ENCODE results near the gene KRT83.

KRT83 gene

GRCh38 chr12:52320784-52321400 lies at the start of gene KRT83:
Gene KRT83, minus strand, starts transcription at chr12:52321398. Its CDS starts 63 bp downstream, at chr12:52321335.
- no peak for DNase-seq (ENCODE audit: low spot score)

DNA sequence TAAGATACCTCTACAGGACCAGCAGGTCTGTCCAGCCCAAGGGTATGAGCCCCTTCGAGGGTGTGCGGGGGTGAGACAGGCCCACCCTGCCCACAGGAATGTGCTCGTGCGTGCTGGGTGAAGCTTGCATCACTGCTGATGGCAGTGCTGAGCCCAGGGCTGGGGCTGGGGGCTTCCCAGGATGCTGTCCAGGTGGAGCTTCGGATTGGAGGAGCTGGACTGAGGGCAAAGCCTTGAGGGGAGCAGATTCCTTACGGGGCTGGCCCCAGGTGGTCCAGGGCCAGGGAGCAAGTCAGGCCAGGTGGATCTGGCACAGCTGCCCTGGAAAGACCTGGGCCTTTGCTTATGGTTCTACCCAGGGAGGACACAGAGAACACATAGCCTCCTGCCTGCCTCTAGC lies 48.6 kb upstream of the KRT83 start:
- DNase-seq (ENCODE audit: low spot score): no peak

- DNase-seq (ENCODE audit: low spot score): no peak
These were observed 48.0 kb upstream of the KRT83 start for GRCh38 chr12:52369211-52369610.

- no peak for DNase-seq (ENCODE audit: low spot score)
These were observed 47.3 kb upstream of the KRT83 start for GRCh38 chr12:52368508-52368907.

- no peak for DNase-seq (ENCODE audit: low spot score)
These were observed 46.7 kb upstream of the KRT83 start for GRCh38 chr12:52367876-52368275.

GRCh38 chr12:52366738-52367485 lies 45.7 kb upstream of the KRT83 start, which contains the start of gene KRT85:
Gene KRT85, minus strand, starts transcription at chr12:52367481. Its CDS starts 76 bp downstream, at chr12:52367405.
- no peak for DNase-seq (ENCODE audit: low spot score)

DNA sequence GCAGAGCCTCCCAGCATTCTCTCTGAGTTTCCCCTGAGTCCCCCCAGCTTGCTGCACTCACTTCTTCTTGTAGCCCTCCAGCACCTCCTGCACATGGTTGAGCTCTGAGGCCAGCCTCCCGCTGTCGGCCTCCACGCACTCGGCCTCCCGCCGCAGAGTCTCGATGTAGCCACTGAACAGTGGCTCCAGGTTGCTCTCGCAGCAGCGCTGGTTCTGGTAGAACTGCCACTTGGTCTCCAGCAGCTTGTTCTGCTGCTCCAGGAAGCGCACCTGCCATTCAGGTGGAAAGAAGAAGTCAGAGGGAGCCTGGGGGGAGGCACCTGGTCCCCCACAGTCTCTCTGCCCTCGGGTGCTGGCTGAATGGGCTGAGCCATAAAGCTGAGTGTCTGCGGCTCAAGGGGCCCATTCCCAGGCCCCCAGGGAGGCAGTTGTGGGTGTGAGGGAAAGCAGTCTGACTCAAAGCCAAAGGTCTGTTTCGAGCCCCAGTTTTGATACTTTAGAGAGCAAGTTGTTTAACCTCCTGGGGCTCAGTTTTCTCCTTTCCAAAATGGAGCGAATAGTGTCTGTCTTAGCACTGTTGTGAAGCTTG lies 43.8 kb upstream of the KRT83 start:
- DNase-seq (ENCODE audit: low spot score): no peak

DNA sequence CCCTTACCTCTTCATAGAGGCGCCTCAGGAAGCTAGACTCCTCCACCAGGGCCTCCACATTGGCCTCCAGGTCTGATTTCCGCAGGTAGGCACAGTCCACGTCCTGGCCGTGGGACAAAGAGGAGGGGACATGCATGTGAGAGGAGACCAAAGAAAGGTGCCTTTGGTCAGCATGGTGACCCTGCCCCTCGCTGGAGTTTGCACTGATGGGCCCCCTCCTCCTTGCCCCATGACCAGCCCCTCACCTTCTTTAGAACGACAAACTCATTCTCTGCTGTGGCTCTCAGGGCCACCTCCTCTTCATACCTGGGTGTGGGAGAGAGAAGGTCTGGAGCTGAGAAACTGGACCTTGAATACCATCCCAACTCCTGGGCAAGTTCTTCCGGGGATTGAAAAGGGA lies 42.9 kb upstream of the KRT83 start:
- DNase-seq (ENCODE audit: low spot score): no peak

GRCh38 chr12:52363111-52363679 lies 42.0 kb upstream of the KRT83 start:
- DNase-seq (ENCODE audit: low spot score): no peak

DNA sequence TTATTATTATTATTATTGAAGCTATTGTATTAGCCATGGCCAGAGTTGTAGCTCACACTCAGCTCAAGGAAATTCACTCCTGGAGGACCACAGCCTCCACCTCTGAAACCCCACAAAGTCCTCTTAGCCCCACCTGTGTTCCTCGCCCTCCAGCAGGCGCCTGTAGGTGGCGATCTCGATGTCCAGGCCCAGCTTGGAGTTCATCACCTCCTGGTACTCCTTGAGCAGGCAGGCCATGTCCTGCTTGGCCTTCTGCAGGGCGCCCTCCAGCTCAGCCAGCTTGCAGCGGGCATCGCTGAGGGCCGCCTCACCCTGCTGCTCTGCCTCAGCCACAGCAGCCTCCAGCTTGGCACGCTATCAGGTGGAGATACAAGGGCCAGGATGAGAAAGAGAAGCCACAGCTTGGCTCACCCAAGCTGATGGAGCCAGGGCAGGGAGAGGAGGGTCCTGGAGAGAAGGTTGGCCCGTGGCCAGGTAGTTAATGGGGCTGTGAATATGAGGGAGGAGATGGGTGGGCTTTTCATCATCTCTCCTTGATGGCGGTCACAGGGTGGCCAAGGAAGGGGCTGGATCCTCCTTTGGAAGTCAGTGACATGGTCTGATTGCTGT lies 41.0 kb upstream of the KRT83 start:
- no peak for DNase-seq (ENCODE audit: low spot score)

DNA sequence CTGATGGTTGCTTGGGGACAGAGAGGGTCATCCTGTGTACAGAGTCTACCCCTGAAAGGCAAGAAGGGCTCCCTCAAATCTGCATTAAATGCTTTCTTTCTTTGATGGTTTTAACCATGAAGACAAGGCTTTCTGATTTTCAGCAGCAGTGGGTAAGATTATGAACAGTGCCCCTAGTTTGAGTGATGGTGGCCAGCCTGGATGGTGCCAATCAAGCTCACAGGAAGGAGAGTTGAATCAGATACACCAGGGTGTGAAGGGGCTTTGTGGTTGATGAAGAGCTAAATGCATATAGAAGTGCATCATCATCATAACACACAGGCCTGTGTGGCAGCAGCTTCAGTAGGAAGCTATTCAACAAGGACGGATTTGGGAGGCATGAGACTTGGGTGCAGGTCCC lies 40.4 kb upstream of the KRT83 start:
- DNase-seq (ENCODE audit: low spot score): no peak

- DNase-seq (ENCODE audit: low spot score): no peak
These were observed 39.6 kb upstream of the KRT83 start for GRCh38 chr12:52360663-52361271.

- DNase-seq (ENCODE audit: low spot score): no peak
These were observed 39.0 kb upstream of the KRT83 start for GRCh38 chr12:52360106-52360662.

GRCh38 chr12:52359621-52360061 lies 38.4 kb upstream of the KRT83 start:
- DNase-seq (ENCODE audit: low spot score): no peak

GRCh38 chr12:52358575-52359350 lies 37.6 kb upstream of the KRT83 start:
- DNase-seq (ENCODE audit: low spot score): no peak

GRCh38 chr12:52356762-52357580 lies 35.8 kb upstream of the KRT83 start:
- no peak for DNase-seq (ENCODE audit: low spot score)

DNA sequence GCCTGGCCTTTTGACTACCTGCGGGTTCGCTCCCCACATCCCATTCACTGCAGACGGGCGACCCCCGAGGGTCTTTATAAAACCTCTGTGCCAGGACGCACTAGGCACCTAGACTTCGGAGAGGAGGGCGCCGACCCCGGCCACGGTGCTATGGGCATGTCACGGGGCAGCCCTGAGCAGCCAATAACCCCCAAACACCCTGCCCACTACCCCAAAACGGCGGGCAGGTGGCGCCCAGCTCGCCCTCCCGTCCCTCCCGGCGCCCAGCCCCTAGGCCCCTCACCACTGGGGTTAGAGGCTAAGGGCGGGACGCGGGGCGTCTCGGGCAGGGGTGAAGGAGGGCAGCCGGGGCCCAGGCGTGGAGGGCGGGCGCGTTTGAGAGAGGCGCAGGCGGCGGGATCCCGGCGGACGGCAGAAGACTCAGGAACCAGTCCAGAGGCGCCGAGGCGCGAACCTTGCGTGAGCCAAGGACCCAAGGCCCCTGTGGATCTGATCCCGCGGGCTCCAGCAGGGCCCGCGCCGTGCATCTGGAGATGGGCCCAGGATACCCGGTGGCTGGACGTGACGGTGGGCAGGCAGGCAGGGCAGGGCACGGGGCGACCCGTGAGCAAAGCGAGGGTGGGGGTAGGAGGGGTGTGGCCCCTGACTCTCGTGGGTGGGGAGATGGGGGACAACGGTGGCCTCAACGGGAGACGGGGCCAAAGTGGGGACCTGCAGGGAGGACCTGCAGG lies 35.0 kb upstream of the KRT83 start:
- DNase-seq (ENCODE audit: low spot score): no peak

DNA sequence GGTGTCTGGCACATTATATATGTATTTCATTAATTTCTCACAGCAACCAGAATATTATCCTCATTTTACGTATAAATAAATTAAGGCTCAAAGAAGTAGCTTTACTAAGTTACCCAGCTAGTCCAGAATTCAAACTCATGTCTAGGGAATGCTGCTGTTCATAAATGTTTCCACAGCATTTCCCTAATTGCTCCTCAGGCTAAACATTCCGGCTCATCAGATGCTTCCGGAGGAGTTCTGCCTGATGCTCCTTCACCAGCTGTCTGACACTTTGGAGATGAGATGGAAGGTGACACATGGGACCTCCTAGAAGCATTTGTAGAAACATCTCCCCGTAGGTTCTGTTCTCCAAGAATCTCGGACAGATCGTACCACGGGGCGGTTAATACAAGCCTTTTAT lies 34.0 kb upstream of the KRT83 start:
- DNase-seq (ENCODE audit: low spot score): no peak

DNA sequence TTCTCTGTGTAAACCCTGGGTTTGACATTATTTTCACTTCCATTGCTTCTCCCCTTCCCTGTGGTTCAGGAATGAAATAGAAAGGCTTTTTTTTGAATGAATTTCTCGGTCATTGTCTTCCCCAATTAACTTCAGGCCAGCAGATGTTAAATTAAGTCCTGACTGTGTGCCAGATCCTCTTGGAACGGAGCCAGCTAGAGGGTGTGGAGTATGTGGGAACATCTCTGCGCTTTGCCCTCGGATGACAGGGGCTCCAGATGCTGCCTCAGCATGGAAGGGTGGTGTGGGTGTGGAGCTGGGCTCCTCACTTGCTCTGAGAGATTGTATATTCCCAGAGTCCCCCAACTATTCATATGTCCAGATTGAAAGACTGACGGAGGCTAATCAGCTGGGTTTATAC lies 33.0 kb upstream of the KRT83 start:
- no peak for DNase-seq (ENCODE audit: low spot score)
